Measurements from ENCODE around the gene DNAH11. TPM values are rescaled to one million over a fixed set of nuclear protein-coding genes. Genes with fewer than 3 reads are reported as not detected.

The DNAH11 gene
- total and polyA plus RNA-seq, 4 donors, result 1.8 to 24.7 (median 8.1) TPM

GRCh38 chr7:21587139-21587784, 44.4 kb downstream of the DNAH11 start:
- Histone ChIP-seq H3K4me1 (ENCODE audit: control insufficient read depth in 5 of 5, insufficient read depth in 5 of 5, low read length in 5 of 5) (peaks cover 0 to under 1% (median 0%) of the 10 kb centered on the region in 5 donors), H3K27ac (ENCODE audit: low read depth in 1 of 2, low read length in 1 of 2) (no peak overlapping the region), H3K36me3 (ENCODE audit: control insufficient read depth in 4 of 4, insufficient read depth in 4 of 4, low read length in 4 of 4) (no peaks in the 10 kb centered on the region), H3K9me3 (ENCODE audit: control insufficient read depth in 4 of 4, insufficient read depth in 3 of 4, low read length in 3 of 4) (peaks cover 0 to 3% (median under 1%) of the 10 kb centered on the region in 4 donors), H3K4me3 (no peak overlapping the region), H3K27me3 (ENCODE audit: control insufficient read depth in 3 of 3, insufficient read depth in 3 of 3, low read length in 2 of 3) (no peaks in the 10 kb centered on the region), H3K9ac (ENCODE audit: insufficient read depth in 1 of 2, low read length in 2 of 2) (no peak overlapping the region)
- TF ChIP-seq, protein P1, sequence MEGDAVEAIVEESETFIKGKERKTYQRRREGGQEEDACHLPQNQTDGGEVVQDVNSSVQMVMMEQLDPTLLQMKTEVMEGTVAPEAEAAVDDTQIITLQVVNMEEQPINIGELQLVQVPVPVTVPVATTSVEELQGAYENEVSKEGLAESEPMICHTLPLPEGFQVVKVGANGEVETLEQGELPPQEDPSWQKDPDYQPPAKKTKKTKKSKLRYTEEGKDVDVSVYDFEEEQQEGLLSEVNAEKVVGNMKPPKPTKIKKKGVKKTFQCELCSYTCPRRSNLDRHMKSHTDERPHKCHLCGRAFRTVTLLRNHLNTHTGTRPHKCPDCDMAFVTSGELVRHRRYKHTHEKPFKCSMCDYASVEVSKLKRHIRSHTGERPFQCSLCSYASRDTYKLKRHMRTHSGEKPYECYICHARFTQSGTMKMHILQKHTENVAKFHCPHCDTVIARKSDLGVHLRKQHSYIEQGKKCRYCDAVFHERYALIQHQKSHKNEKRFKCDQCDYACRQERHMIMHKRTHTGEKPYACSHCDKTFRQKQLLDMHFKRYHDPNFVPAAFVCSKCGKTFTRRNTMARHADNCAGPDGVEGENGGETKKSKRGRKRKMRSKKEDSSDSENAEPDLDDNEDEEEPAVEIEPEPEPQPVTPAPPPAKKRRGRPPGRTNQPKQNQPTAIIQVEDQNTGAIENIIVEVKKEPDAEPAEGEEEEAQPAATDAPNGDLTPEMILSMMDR (IDR thresholded peaks at IDR 0.05; ENCODE audit: control extremely low read depth, extremely low read depth), result no peak
- no peak for ATAC-seq (ENCODE audit: insufficient read depth, low FRiP score)
- WGBS, 2 donors, result 75 to 86% methylated on average over 4 of the region's 4 CpGs
- no peak for DNase-seq

DNA sequence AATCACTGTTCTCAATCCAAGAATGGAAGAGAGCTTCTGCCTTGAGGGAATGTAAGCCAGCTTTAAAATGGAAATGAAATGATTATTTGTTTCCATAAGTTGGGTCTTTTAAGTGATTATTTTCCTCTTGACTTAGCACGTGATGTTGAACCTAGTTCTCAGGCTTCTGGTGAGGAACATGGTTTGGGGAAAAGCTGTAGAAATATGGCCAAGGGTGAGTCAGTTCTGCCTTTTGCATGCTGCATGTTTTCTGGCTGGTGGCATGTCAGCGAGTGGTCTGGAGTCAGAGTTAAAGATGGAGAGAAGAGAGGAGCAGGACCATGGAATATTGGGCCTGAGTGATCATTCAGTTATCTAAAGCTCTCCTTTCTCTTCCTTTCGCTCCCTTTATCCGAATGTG, 54.0 kb downstream of the DNAH11 start:
- WGBS, 2 donors, result 90% methylated on average over 4 of the region's 4 CpGs
- no peak overlapping the region for H3K9ac ChIP-seq (ENCODE audit: insufficient read depth in 1 of 2, low read length in 2 of 2)
- TF ChIP-seq, protein P1 (IDR thresholded peaks at IDR 0.05; ENCODE audit: control extremely low read depth, extremely low read depth), result no peak
- no peaks in the 10 kb centered on the region for H3K4me1 ChIP-seq (ENCODE audit: control insufficient read depth in 5 of 5, insufficient read depth in 5 of 5, low read length in 5 of 5)
- H3K4me3 ChIP-seq, result no peak overlapping the region
- ATAC-seq (ENCODE audit: insufficient read depth, low FRiP score) (no peak), DNase-seq (no peak)
- H3K36me3 ChIP-seq (ENCODE audit: control insufficient read depth in 4 of 4, insufficient read depth in 4 of 4, low read length in 4 of 4), result no peaks in the 10 kb centered on the region
- no peak overlapping the region for H3K27ac ChIP-seq (ENCODE audit: low read depth in 1 of 2, low read length in 1 of 2)
- no peaks in the 10 kb centered on the region for H3K27me3 ChIP-seq (ENCODE audit: control insufficient read depth in 3 of 3, insufficient read depth in 3 of 3, low read length in 2 of 3)
- no peaks in the 10 kb centered on the region for H3K9me3 ChIP-seq (ENCODE audit: control insufficient read depth in 4 of 4, insufficient read depth in 3 of 4, low read length in 3 of 4)

GRCh38 chr7:21603462-21603861, 60.6 kb downstream of the DNAH11 start:
- DNase-seq, result no peak
- no peaks in the 10 kb centered on the region for H3K4me1 ChIP-seq (ENCODE audit: control insufficient read depth in 5 of 5, insufficient read depth in 5 of 5, low read length in 5 of 5)

More at GRCh38 chr7:21603462-21603861, 60.6 kb downstream of the DNAH11 start:
- Histone ChIP-seq H3K27me3 (ENCODE audit: control insufficient read depth in 3 of 3, insufficient read depth in 3 of 3, low read length in 2 of 3) (no peaks in the 10 kb centered on the region), H3K9me3 (ENCODE audit: control insufficient read depth in 4 of 4, insufficient read depth in 3 of 4, low read length in 3 of 4) (no peaks in the 10 kb centered on the region), H3K36me3 (ENCODE audit: control insufficient read depth in 4 of 4, insufficient read depth in 4 of 4, low read length in 4 of 4) (no peaks in the 10 kb centered on the region), H3K4me3 (no peak overlapping the region), H3K9ac (ENCODE audit: insufficient read depth in 1 of 2, low read length in 2 of 2) (no peak overlapping the region), H3K27ac (ENCODE audit: low read depth in 1 of 2, low read length in 1 of 2) (no peak overlapping the region)
- TF ChIP-seq, protein P1 (IDR thresholded peaks at IDR 0.05; ENCODE audit: control extremely low read depth, extremely low read depth), result no peak
- ATAC-seq (ENCODE audit: insufficient read depth, low FRiP score), result no peak

Data from lung (tissue), 12 donors.